Smooth muscle cell of the coronary artery (primary cell): ENCODE results near the gene URGCP. TPM values are rescaled to one million over a fixed set of nuclear protein-coding genes. Genes with fewer than 3 reads are reported as not detected.

Experiments
- total RNA-seq: library from RNA; depleted of rRNA; stranded (reverse); fragments of >200 nt; gene quantifications from 2 replicates; pipeline ENCODE4 v1.2.3, GENCODE V29; 2014; ENCODE audit warnings: low replicate concordance

URGCP gene, protein sequence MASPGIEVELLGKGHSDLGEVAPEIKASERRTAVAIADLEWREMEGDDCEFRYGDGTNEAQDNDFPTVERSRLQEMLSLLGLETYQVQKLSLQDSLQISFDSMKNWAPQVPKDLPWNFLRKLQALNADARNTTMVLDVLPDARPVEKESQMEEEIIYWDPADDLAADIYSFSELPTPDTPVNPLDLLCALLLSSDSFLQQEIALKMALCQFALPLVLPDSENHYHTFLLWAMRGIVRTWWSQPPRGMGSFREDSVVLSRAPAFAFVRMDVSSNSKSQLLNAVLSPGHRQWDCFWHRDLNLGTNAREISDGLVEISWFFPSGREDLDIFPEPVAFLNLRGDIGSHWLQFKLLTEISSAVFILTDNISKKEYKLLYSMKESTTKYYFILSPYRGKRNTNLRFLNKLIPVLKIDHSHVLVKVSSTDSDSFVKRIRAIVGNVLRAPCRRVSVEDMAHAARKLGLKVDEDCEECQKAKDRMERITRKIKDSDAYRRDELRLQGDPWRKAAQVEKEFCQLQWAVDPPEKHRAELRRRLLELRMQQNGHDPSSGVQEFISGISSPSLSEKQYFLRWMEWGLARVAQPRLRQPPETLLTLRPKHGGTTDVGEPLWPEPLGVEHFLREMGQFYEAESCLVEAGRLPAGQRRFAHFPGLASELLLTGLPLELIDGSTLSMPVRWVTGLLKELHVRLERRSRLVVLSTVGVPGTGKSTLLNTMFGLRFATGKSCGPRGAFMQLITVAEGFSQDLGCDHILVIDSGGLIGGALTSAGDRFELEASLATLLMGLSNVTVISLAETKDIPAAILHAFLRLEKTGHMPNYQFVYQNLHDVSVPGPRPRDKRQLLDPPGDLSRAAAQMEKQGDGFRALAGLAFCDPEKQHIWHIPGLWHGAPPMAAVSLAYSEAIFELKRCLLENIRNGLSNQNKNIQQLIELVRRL
- 24.8 and 25.4 TPM in 2 replicates for total RNA-seq

DNA sequence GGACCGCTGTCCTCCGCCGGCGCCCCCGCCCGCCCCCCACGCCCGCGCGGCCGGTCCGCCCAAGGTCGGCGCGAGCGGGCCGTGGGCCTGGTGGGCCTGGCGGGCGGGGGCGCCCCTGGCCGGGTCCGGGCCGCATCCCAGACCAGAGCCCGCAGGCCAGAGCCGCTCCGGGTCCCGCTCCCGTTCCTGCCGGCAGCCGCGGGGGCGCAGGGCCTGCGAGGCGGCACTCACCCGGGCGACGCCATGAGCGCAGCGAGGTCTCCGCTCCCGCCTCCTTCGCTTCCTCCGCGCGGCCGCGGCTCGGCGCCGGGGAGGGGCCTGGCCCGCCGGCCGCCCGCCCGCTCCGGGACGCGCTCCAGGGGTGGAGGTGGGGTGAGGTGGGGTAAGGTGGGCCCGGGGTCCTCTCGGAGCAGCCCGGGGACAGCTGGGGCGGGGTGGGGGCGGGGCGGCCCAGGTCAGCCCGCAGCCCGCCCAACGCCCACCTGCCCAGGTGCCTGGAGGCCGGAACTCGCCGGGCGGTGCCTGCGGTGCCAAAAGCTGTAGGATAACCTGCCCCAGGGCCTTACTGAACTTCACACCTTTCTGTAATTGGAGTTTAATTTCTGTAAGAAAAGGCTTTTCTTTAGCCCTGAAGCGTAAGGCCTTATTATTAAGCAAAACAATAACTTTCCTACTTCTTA, at the start of gene URGCP:
Gene URGCP (minus strand): TSS at position 266 of the 680 bp plus-strand sequence. CDS start 21 bp downstream, at position 245.

DNA sequence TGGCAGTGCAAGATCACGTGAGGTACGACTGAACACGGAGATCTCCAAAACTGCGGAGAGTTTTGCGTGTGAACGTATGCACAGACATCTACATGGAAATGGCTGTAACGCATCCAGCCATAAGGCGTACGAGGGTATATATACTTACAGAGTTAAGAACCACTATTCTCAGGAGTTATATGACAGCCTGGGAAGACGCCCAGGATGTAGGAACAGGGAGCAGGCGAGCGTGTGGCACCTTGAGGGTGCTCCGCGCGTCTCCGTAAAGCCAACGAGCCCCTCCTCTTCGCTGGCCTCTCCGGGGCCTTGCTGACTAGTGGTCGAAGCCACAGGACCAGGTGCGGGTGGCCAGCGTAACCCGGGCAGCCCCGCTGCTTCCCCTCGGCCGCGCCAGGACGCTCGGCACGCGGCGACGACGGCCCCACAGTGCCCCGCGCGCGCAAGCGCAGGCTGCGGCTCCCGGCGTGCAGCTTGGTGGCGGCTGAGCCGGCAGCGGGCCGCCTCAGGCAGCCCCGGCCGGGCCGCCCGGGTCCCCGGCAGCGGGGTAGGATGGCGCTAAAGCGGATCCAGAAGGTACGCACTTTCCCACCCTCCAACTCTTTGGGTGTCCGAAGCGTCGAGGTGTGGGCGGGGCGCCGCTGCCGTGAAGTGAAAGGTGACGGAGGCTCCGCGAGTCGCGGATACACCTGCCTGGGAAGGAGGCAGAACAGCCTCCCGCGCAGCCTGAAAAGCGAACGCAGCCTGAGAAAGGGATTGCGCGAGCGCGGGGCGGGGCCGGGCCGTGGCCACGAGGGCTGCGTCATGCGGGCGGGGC, 19.8 kb upstream of the URGCP start, which contains the start of gene UBE2D4:
Gene UBE2D4 (plus strand): TSS at position 453 of the 814 bp plus-strand sequence. CDS start 97 bp downstream, at position 550.

GRCh38 chr7:43869006-43869866, 37.2 kb downstream of the URGCP start, which contains the start of gene MRPS24:
MRPS24 (minus strand) TSS chr7:43869517; CDS start chr7:43869495, 22 bp downstream.

Other genes with a start within 250 kb of the URGCP start
- 18.4 and 41.0 TPM in 2 replicates for gene COA1, start 177.1 kb downstream of the URGCP start, total RNA-seq
- gene BLVRA, start 147.9 kb downstream of the URGCP start, total RNA-seq, result 22.7 and 32.6 TPM in 2 replicates
- gene MRPS24, start 37.1 kb downstream of the URGCP start, total RNA-seq, result 82.7 and 98.8 TPM in 2 replicates
- gene UBE2D4, start 19.8 kb upstream of the URGCP start, total RNA-seq, result 8.4 and 12.1 TPM in 2 replicates
- gene SPDYE1, start 91.3 kb upstream of the URGCP start, total RNA-seq, result not detected in 2 replicates
- 171 and 262 TPM in 2 replicates for gene DBNL, start 138.1 kb upstream of the URGCP start, total RNA-seq
- 0.75 and 2.5 TPM in 2 replicates for gene PGAM2, start 159.0 kb upstream of the URGCP start, total RNA-seq
- gene POLM, start 175.9 kb upstream of the URGCP start, total RNA-seq, result 8.6 and 15.2 TPM in 2 replicates
- 80.0 and 122 TPM in 2 replicates for gene AEBP1, start 197.7 kb upstream of the URGCP start, total RNA-seq
- gene POLD2, start 217.0 kb upstream of the URGCP start, total RNA-seq, result 72.0 and 80.7 TPM in 2 replicates
- gene MYL7, start 234.7 kb upstream of the URGCP start, total RNA-seq, result 0.82 TPM in 1 of 2 replicates, not detected in the other